ENCODE measurements around the gene FOXL2NB. TPM values are rescaled to one million over a fixed set of nuclear protein-coding genes. Genes with fewer than 3 reads are reported as not detected.

Gene FOXL2NB
- total RNA-seq, 1 experiment from 2014 or later: 0.31 TPM

DNA sequence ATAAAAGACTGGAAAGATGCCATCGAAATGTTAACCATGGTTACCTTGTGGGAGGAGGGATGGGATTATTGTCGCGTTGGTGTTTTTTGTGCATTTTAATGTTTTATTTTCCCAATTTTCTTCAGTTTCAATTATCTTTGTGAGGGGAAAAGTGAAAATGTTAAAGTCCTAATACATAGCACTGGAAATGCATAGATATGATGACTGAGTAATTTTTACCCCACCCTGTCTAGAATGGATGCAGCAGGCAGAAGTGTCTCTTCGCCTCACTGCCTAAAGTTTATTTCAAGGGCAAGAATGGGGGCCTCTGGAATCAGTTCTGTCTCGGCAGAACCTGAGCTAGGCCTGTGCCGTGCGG lies 11.5 kb upstream of the FOXL2NB start:
- no peaks in the 10 kb centered on the region for H4K20me1 ChIP-seq (ENCODE audit: control insufficient read depth, insufficient read depth, insufficient read length)
- H2BK12ac ChIP-seq (ENCODE audit: insufficient read length, low read depth, low read length): no peak overlapping the region
- Mint-ChIP-seq H3K9me3 (peaks cover 4% of the 10 kb centered on the region in 2 experiments; a peak in 4 of 5 replicates), H3K36me3 (ENCODE audit: insufficient read depth in 1 of 3, low read depth in 3 of 3) (no peaks in the 10 kb centered on the region), H3K27me3 (ENCODE audit: low read depth) (peaks cover 79% of the 10 kb centered on the region), H3K4me3 (peak overlapping the region; percentile 68 to 81), H3K4me1 (peaks cover 34 to 45% of the 10 kb centered on the region in 2 experiments), H3K27ac (peak overlapping the region in 1 of 3 experiments; percentile 92; a peak in 1 of 7 replicates)
- no peak overlapping the region for H2BK120ac ChIP-seq (ENCODE audit: low read depth, low read length, poor library complexity, severe bottlenecking)
- H4K91ac ChIP-seq (ENCODE audit: insufficient read length, low read depth, low read length): no peak overlapping the region
- H3K23me2 ChIP-seq (ENCODE audit: insufficient read length, low read depth, low read length, poor library complexity, severe bottlenecking): peaks cover 21% of the 10 kb centered on the region
- H3K4me2 ChIP-seq (ENCODE audit: insufficient read depth, insufficient read length, low read length): peak overlapping the region; percentile 84
- no peaks in the 10 kb centered on the region for H3K79me1 ChIP-seq (ENCODE audit: insufficient read depth, low read depth, low read length, poor library complexity, severe bottlenecking)
- H3K18ac ChIP-seq (ENCODE audit: insufficient read length, low read depth, low read length): no peak overlapping the region
- H4K5ac ChIP-seq (ENCODE audit: insufficient read length, low read depth, low read length): no peak overlapping the region
- H4K8ac ChIP-seq (replicated peaks; ENCODE audit: insufficient read length, low read depth, low read length): no peak overlapping the region
- H3T11ph ChIP-seq (ENCODE audit: low read length): no peak overlapping the region
- no peak overlapping the region for H3K27ac ChIP-seq (ENCODE audit: insufficient read length, low read depth, low read length)
- no peak overlapping the region for H2BK20ac ChIP-seq (ENCODE audit: low read depth, low read length, poor library complexity, severe bottlenecking)
- DNase-seq: no peak
- no peak overlapping the region for H3K14ac ChIP-seq (ENCODE audit: insufficient read depth, low read length)
- H3K4me1 ChIP-seq (ENCODE audit: insufficient read depth, low read length): peaks cover 2% of the 10 kb centered on the region; the same call in 1 of the 2 replicates
- no peak overlapping the region for H3K23ac ChIP-seq (ENCODE audit: insufficient read length, low read depth, low read length)
- WGBS (ENCODE audit: extremely low coverage, insufficient read length, low lambda C conversion rate): 100% methylated on average over 3 of the region's 7 CpGs
- peaks cover 39% of the 10 kb centered on the region for H3K27me3 ChIP-seq (ENCODE audit: insufficient read depth, low read length)
- TF ChIP-seq, protein P1, sequence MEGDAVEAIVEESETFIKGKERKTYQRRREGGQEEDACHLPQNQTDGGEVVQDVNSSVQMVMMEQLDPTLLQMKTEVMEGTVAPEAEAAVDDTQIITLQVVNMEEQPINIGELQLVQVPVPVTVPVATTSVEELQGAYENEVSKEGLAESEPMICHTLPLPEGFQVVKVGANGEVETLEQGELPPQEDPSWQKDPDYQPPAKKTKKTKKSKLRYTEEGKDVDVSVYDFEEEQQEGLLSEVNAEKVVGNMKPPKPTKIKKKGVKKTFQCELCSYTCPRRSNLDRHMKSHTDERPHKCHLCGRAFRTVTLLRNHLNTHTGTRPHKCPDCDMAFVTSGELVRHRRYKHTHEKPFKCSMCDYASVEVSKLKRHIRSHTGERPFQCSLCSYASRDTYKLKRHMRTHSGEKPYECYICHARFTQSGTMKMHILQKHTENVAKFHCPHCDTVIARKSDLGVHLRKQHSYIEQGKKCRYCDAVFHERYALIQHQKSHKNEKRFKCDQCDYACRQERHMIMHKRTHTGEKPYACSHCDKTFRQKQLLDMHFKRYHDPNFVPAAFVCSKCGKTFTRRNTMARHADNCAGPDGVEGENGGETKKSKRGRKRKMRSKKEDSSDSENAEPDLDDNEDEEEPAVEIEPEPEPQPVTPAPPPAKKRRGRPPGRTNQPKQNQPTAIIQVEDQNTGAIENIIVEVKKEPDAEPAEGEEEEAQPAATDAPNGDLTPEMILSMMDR (conservative IDR thresholded peaks at IDR 0.05): no peak
- no peak overlapping the region for H2AFZ ChIP-seq (ENCODE audit: low read length)
- H2BK15ac ChIP-seq (ENCODE audit: low read depth, low read length): no peak overlapping the region
- no peak overlapping the region for H3K9ac ChIP-seq (ENCODE audit: extremely low read depth, insufficient read length, low read length)
- no peaks in the 10 kb centered on the region for H3K79me2 ChIP-seq (ENCODE audit: insufficient read depth, low read length)
- no peak overlapping the region for H2BK5ac ChIP-seq (ENCODE audit: insufficient read length, low read length)
- H3K4ac ChIP-seq (ENCODE audit: low read depth, low read length): no peak overlapping the region
- H2AK5ac ChIP-seq (ENCODE audit: insufficient read length, low read length): no peak overlapping the region
- H3K56ac ChIP-seq (ENCODE audit: insufficient read length, low read depth, low read length): no peak overlapping the region
- H3K9me3 ChIP-seq (ENCODE audit: control insufficient read depth, low read depth, low read length): no peaks in the 10 kb centered on the region
